DMS114 treated with DMSO at 0.1 percent for 48 hours (cell line): ENCODE results near the gene EML1.

ENCODE experiments used
- DNase-seq: peaks from one replicate; lab custom pipeline; 2025; ENCODE audit not compliant: unreplicated experiment; lab: John Stamatoyannopoulos, UW

Gene EML1

DNA sequence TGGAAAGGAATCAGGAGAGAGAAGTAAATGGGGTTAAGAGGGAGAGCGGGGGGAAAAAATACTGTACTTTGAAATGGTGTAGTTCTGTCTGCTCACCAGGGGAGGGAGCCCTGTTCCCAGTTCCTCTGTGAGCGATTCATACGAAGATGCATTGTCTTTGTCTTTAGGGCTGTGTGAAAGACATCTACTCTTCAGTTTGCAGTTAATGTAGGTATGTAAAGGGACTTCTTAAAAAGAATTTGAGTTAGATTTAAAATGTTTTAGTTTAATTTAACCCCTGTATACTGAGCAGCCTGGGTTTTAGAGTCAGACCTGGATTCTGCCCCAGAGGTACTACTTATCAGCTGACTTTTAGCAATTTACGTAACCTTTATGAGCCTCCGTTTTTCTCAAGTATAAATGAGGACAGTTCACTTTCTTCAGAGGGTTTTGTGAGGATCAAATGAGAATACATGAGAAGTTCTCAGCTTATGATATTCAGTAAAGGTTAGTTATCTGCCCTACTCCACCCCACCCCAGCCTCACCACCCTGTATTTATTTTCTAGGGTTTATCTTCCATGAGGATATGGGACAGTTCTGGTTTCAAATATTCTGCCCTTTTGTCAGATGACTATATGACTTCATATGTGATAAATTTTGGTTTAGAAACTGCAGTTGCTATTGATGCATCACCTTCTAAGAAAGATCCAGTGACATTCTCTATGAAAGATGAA is 189.5 kb downstream of the EML1 start:
- peak; percentile 53 for DNase-seq

- no peak for DNase-seq
Measured at GRCh38 chr14:99983251-99984015, 190.2 kb downstream of the EML1 start.

DNA sequence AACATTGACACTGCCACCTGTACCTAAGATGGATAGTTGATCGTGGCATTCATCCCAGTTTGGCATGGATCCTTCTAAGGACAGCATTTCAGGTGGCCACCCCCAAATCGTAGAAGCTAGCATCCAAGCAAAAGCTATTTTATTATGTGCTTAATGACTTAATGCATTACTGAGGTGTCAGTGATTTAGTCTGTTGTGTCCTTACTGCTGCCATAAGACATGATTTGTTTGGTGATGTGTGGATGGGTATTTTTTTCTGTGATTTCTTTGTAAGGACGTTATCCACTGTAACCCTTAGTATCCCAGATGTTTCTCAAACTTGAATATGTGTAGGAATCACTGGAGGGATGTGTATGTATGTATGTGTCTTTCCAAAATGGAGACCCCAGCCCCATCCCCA is 190.8 kb downstream of the EML1 start:
- DNase-seq: no peak

GRCh38 chr14:99986396-99986795 is 193.2 kb downstream of the EML1 start:
- no peak for DNase-seq

GRCh38 chr14:99989032-99989431 is 195.8 kb downstream of the EML1 start:
- DNase-seq: no peak

DNA sequence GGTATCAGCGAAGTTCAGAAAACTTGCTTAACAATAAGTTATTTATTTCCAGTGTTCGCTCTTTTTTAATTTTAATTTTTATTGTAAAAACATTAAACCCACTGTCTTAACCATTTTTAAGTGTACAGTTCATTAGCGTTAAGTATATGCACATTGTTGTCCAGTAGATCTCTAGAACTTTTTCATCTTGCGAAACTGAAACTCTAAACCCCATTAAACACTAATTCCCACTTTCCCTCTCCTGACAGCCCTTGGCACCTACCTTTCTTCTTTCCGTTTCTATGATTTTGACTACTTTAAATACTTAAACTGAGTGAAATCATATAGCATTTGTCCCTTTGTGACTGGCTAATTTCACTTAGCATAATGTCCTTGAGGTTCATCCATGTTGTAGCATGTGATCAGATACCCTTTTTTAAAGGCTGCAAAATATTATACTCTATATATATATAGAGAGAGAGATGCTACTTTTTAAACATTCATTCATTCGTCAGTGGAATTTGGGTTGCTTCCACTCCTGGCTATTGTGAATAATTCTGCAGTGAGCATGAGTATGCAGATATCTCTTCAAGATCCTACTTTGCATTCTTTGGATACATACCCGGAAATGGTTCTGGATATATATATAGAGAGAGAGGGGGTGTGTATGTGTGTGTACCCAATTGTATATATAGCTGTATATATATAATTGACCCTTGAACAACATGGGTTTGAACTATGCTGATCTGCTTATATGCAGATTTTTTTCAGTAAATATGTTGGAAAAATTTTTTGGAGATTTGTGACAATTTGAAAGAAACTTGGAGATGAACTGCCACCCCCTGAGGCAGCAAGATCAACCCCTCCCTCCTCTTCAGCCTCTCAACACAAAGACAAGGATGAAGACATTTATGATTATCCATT is 197.3 kb downstream of the EML1 start:
- DNase-seq: no peak

GRCh38 chr14:99991331-99991730 is 198.1 kb downstream of the EML1 start:
- DNase-seq: no peak
